NCI-H1930 (cell line): ENCODE data around the gene PMVK.
"Not testable (repeated sequence)": the region's sequence is repeated elsewhere in the genome, so short reads cannot be mapped to it uniquely, and the experiment has no call there.

Source experiments
- DNase-seq, 2 experiments: peaks; one replicate each; lab custom pipeline; 2025; lab: John Stamatoyannopoulos, UW

PMVK gene

GRCh38 chr1:154912755-154913154, 23.8 kb downstream of the PMVK start:
- DNase-seq = no peak

- DNase-seq = no peak
Observed at GRCh38 chr1:154911691-154912550, 24.6 kb downstream of the PMVK start.

- DNase-seq = no peak
Observed at GRCh38 chr1:154910851-154911250, 25.7 kb downstream of the PMVK start.

- DNase-seq = no peak
Observed at GRCh38 chr1:154908937-154909336, 27.6 kb downstream of the PMVK start.

GRCh38 chr1:154908129-154908528, 28.4 kb downstream of the PMVK start:
- DNase-seq = not testable (repeated sequence)

GRCh38 chr1:154906621-154907081, 29.9 kb downstream of the PMVK start:
- no peak for DNase-seq

- no peak for DNase-seq
Observed at GRCh38 chr1:154902938-154903566, 33.5 kb downstream of the PMVK start.

GRCh38 chr1:154901591-154901990, 34.9 kb downstream of the PMVK start:
- no peak for DNase-seq

- DNase-seq = no peak
Observed at GRCh38 chr1:154899041-154899440, 37.5 kb downstream of the PMVK start.

- no peak for DNase-seq
Observed at GRCh38 chr1:154896771-154897286, 39.7 kb downstream of the PMVK start.

GRCh38 chr1:154895798-154896197, 40.7 kb downstream of the PMVK start:
- no peak for DNase-seq

GRCh38 chr1:154891452-154891851, 45.1 kb downstream of the PMVK start:
- DNase-seq = no peak

GRCh38 chr1:154888757-154889156, 47.8 kb downstream of the PMVK start:
- no peak for DNase-seq

- DNase-seq = no peak
Observed at GRCh38 chr1:154886281-154887015, 50.1 kb downstream of the PMVK start.

- no peak for DNase-seq
Observed at GRCh38 chr1:154884869-154885701, 51.4 kb downstream of the PMVK start.

GRCh38 chr1:154883919-154884868, 52.3 kb downstream of the PMVK start:
- no peak for DNase-seq

GRCh38 chr1:154881820-154882535, 54.5 kb downstream of the PMVK start:
- no peak for DNase-seq

- DNase-seq = no peak
Observed at GRCh38 chr1:154880671-154881070, 55.8 kb downstream of the PMVK start.

GRCh38 chr1:154879038-154879421, 57.5 kb downstream of the PMVK start:
- DNase-seq = no peak
